HEK293 (cell line): ENCODE data around the gene CCDC136.

ENCODE experiments used
- FEZF1 ChIP-seq: fragments of 450-650 bp; formaldehyde crosslinking; IDR thresholded peaks from 2 replicates; pipeline ENCODE4 v1.5.1; 2016; ENCODE audit warnings: missing biosample characterization, missing genetic modification characterization
- KLF8 ChIP-seq: fragments of 450-650 bp; formaldehyde crosslinking; IDR thresholded peaks from 2 replicates; pipeline ENCODE4 v1.5.1; 2016; ENCODE audit warnings: missing biosample characterization, missing genetic modification characterization
- REPIN1 ChIP-seq: fragments of 450-650 bp; formaldehyde crosslinking; IDR thresholded peaks from 2 replicates; pipeline ENCODE4 v1.5.1; 2017; ENCODE audit warnings: missing biosample characterization, missing genetic modification characterization, low read depth
- SP7 ChIP-seq: fragments of 450-650 bp; formaldehyde crosslinking; IDR thresholded peaks from 2 replicates; pipeline ENCODE4 v1.5.1; 2016; ENCODE audit warnings: missing biosample characterization, missing genetic modification characterization
- YY2 ChIP-seq: fragments of 450-650 bp; formaldehyde crosslinking; IDR thresholded peaks from 2 replicates; pipeline ENCODE4 v1.5.1; 2016; ENCODE audit warnings: missing biosample characterization, missing genetic modification characterization
- ZFP41 ChIP-seq: fragments of 450-650 bp; formaldehyde crosslinking; IDR thresholded peaks from 2 replicates; pipeline ENCODE4 v1.5.1; 2016; ENCODE audit warnings: missing biosample characterization, missing genetic modification characterization, borderline replicate concordance
- ZFP69B ChIP-seq: fragments of 450-650 bp; formaldehyde crosslinking; IDR thresholded peaks from 2 replicates; pipeline ENCODE4 v1.5.1; 2016; ENCODE audit warnings: missing biosample characterization, missing genetic modification characterization
- ZNF133 ChIP-seq: fragments of 450-650 bp; formaldehyde crosslinking; IDR thresholded peaks from 2 replicates; pipeline ENCODE4 v1.5.1; 2016; ENCODE audit warnings: missing biosample characterization, missing genetic modification characterization
- ZNF24 ChIP-seq: fragments of 450-650 bp; formaldehyde crosslinking; IDR thresholded peaks from 2 replicates; pipeline ENCODE4 v1.5.1; 2016; ENCODE audit warnings: missing biosample characterization, missing genetic modification characterization
- ZNF292 ChIP-seq: fragments of 450-650 bp; formaldehyde crosslinking; IDR thresholded peaks from 2 replicates; pipeline ENCODE4 v1.5.1; 2016; ENCODE audit warnings: low read depth, missing biosample characterization, missing genetic modification characterization, borderline replicate concordance
- ZNF324 ChIP-seq: fragments of 450-650 bp; formaldehyde crosslinking; IDR thresholded peaks from 2 replicates; pipeline ENCODE4 v1.5.1; 2016; ENCODE audit warnings: missing biosample characterization, missing genetic modification characterization
- ZNF335 ChIP-seq: fragments of 450-650 bp; formaldehyde crosslinking; conservative IDR thresholded peaks from 2 replicates; pipeline ENCODE4 v1.5.1; 2016; ENCODE audit warnings: missing biosample characterization, missing genetic modification characterization
- ZNF341 ChIP-seq: fragments of 450-650 bp; formaldehyde crosslinking; IDR thresholded peaks from 2 replicates; pipeline ENCODE4; 2016; ENCODE audit warnings: low read depth, missing biosample characterization, missing genetic modification characterization
- ZNF366 ChIP-seq: fragments of 450-650 bp; formaldehyde crosslinking; conservative IDR thresholded peaks from 2 replicates; pipeline ENCODE4 v1.5.1; 2016; ENCODE audit warnings: missing biosample characterization, missing genetic modification characterization
- ZNF426 ChIP-seq: fragments of 450-650 bp; formaldehyde crosslinking; IDR thresholded peaks from 2 replicates; pipeline ENCODE4 v1.5.1; 2017; ENCODE audit warnings: missing biosample characterization, missing genetic modification characterization, mild to moderate bottlenecking, inconsistent platforms, moderate library complexity
- ZNF561 ChIP-seq: fragments of 450-650 bp; IDR thresholded peaks from 2 replicates; pipeline ENCODE4 v1.5.1; 2018; ENCODE audit warnings: missing biosample characterization, missing genetic modification characterization, borderline replicate concordance
- ZNF600 ChIP-seq: fragments of 450-650 bp; formaldehyde crosslinking; IDR thresholded peaks from 2 replicates; pipeline ENCODE4 v1.5.1; 2016; ENCODE audit warnings: missing biosample characterization, missing genetic modification characterization
- ZNF624 ChIP-seq: fragments of 450-650 bp; formaldehyde crosslinking; IDR thresholded peaks from 2 replicates; pipeline ENCODE4 v1.5.1; 2017; ENCODE audit warnings: missing biosample characterization, missing genetic modification characterization
- TF ChIP-seq, protein P1 (sequence below): fragments of 450-650 bp; formaldehyde crosslinking; optimal IDR thresholded peaks from 2 replicates; pipeline ENCODE3; 2016; ENCODE audit warnings: missing biosample characterization, mild to moderate bottlenecking, missing genetic modification characterization
- TF ChIP-seq, protein P2 (sequence below): fragments of 450-650 bp; formaldehyde crosslinking; IDR thresholded peaks from 2 replicates; pipeline ENCODE4 v1.5.1; 2016; ENCODE audit warnings: missing biosample characterization, missing genetic modification characterization
- TF ChIP-seq, protein P3 (sequence below): fragments of 450-650 bp; formaldehyde crosslinking; IDR thresholded peaks from 2 replicates; pipeline ENCODE4 v1.5.1; 2016; ENCODE audit warnings: missing biosample characterization, missing genetic modification characterization
- TF ChIP-seq, protein P4 (sequence below): fragments of 450-650 bp; formaldehyde crosslinking; IDR thresholded peaks from 2 replicates; pipeline ENCODE4 v1.5.1; 2016; ENCODE audit warnings: missing biosample characterization, missing genetic modification characterization
- TF ChIP-seq, protein P5 (sequence below): fragments of 450-650 bp; formaldehyde crosslinking; IDR thresholded peaks from 2 replicates; pipeline ENCODE4 v1.5.1; 2016; ENCODE audit warnings: missing biosample characterization, missing genetic modification characterization
- TF ChIP-seq, protein P6 (sequence below): fragments of 450-650 bp; formaldehyde crosslinking; IDR thresholded peaks from 2 replicates; pipeline ENCODE4 v1.5.1; 2016; ENCODE audit warnings: missing biosample characterization, missing genetic modification characterization
- TF ChIP-seq, protein P7 (sequence below): fragments of 450-650 bp; formaldehyde crosslinking; IDR thresholded peaks from 2 replicates; pipeline ENCODE4 v1.5.1; 2016; ENCODE audit warnings: missing biosample characterization, missing genetic modification characterization
- TF ChIP-seq, protein P8 (sequence below): fragments of 450-650 bp; formaldehyde crosslinking; IDR thresholded peaks from 2 replicates; pipeline ENCODE4 v1.5.1; 2016; ENCODE audit warnings: missing biosample characterization, missing genetic modification characterization

The CCDC136 gene

DNA sequence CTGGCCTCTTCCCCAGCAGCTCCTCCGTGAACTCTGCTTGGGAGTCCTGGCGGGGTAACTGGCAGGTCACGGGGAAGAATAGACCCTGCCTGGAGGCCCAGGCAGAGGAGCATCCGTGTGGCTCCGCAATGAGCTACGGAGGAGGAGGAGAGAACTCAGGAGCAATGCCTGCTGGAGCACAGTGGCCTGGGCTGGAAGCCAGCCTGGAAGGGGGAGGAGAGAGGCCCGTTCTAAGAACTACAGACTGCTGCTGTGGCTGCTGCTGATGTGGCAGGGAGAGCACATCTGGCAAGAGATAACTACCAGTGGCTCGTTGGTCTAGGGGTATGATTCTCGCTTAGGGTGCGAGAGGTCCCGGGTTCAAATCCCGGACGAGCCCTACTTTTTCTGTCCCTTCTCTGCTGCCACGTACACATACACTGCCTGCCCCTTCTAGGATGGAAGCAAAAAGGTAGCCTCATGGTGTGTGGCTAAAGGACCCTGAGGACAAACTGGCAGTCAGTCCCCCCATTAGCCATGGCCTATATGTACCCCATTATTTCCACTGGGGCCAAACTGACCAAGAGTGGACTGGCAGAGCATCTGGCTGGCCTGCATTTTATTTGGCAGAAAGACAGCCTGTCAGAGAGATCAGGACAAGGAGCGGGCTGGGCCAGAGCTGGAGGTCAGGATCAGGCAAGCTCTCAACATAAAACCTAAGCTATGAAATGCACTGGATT lies 8.5 kb upstream of the CCDC136 start (continued):
- peak; percentile 79 for TF ChIP-seq SP7
- peak; percentile 81 for TF ChIP-seq ZNF324
- 0 out of 2 replicates have a peak, but pooled peaks have one; percentile 73 for TF ChIP-seq ZNF561 (tag by site-specific recombination)
- TF ChIP-seq, protein P1, sequence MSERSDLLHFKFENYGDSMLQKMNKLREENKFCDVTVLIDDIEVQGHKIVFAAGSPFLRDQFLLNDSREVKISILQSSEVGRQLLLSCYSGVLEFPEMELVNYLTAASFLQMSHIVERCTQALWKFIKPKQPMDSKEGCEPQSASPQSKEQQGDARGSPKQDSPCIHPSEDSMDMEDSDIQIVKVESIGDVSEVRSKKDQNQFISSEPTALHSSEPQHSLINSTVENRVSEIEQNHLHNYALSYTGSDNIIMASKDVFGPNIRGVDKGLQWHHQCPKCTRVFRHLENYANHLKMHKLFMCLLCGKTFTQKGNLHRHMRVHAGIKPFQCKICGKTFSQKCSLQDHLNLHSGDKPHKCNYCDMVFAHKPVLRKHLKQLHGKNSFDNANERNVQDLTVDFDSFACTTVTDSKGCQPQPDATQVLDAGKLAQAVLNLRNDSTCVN (tag by site-specific recombination) = peak; percentile 24
- TF ChIP-seq, protein P2, sequence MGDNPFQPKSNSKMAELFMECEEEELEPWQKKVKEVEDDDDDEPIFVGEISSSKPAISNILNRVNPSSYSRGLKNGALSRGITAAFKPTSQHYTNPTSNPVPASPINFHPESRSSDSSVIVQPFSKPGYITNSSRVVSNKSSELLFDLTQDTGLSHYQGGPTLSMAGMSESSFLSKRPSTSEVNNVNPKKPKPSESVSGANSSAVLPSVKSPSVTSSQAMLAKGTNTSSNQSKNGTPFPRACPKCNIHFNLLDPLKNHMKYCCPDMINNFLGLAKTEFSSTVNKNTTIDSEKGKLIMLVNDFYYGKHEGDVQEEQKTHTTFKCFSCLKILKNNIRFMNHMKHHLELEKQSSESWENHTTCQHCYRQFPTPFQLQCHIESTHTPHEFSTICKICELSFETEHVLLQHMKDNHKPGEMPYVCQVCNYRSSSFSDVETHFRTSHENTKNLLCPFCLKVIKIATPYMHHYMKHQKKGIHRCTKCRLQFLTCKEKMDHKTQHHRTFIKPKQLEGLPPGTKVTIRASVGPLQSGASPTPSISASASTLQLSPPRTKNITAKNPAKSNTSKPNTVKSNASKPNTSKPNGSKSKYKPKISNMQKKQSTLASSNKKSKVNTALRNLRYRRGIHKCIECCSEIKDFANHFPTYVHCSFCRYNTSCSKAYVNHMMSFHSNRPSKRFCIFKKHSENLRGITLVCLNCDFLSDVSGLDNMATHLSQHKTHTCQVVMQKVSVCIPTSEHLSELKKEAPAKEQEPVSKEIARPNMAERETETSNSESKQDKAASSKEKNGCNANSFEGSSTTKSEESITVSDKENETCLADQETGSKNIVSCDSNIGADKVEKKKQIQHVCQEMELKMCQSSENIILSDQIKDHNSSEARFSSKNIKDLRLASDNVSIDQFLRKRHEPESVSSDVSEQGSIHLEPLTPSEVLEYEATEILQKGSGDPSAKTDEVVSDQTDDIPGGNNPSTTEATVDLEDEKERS (tag by site-specific recombination) = no peak
- no peak for TF ChIP-seq ZNF624 (tag by site-specific recombination)
- TF ChIP-seq, protein P3, sequence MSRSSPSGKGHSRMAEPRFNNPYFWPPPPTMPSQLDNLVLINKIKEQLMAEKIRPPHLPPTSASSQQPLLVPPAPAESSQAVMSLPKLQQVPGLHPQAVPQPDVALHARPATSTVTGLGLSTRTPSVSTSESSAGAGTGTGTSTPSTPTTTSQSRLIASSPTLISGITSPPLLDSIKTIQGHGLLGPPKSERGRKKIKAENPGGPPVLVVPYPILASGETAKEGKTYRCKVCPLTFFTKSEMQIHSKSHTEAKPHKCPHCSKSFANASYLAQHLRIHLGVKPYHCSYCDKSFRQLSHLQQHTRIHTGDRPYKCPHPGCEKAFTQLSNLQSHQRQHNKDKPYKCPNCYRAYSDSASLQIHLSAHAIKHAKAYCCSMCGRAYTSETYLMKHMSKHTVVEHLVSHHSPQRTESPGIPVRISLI = peak; percentile 49; the same call in 1 of the 2 replicates
- TF ChIP-seq YY2 (tag by site-specific recombination) = peak; percentile 68
- no peak for TF ChIP-seq ZNF292 (tag by site-specific recombination)
- 0 out of 2 replicates have a peak, but pooled peaks have one; percentile 9 for TF ChIP-seq ZNF133
- peak; percentile 34; the same call in 1 of the 2 replicates for TF ChIP-seq ZNF366 (tag by site-specific recombination)
- TF ChIP-seq, protein P4, sequence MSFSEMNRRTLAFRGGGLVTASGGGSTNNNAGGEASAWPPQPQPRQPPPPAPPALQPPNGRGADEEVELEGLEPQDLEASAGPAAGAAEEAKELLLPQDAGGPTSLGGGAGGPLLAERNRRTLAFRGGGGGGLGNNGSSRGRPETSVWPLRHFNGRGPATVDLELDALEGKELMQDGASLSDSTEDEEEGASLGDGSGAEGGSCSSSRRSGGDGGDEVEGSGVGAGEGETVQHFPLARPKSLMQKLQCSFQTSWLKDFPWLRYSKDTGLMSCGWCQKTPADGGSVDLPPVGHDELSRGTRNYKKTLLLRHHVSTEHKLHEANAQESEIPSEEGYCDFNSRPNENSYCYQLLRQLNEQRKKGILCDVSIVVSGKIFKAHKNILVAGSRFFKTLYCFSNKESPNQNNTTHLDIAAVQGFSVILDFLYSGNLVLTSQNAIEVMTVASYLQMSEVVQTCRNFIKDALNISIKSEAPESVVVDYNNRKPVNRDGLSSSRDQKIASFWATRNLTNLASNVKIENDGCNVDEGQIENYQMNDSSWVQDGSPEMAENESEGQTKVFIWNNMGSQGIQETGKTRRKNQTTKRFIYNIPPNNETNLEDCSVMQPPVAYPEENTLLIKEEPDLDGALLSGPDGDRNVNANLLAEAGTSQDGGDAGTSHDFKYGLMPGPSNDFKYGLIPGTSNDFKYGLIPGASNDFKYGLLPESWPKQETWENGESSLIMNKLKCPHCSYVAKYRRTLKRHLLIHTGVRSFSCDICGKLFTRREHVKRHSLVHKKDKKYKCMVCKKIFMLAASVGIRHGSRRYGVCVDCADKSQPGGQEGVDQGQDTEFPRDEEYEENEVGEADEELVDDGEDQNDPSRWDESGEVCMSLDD (tag by site-specific recombination) = peak; percentile 92
- TF ChIP-seq ZNF426 (tag by site-specific recombination) = no peak
- TF ChIP-seq KLF8 (tag by site-specific recombination) = peak; percentile 73
- TF ChIP-seq ZNF24 (tag by site-specific recombination) = peak; percentile 64; the same call in 1 of the 2 replicates
- peak; percentile 69; the same call in 1 of the 2 replicates for TF ChIP-seq REPIN1 (tag by site-specific recombination)
- TF ChIP-seq ZNF600 = peak; percentile 83
- TF ChIP-seq, protein P5, sequence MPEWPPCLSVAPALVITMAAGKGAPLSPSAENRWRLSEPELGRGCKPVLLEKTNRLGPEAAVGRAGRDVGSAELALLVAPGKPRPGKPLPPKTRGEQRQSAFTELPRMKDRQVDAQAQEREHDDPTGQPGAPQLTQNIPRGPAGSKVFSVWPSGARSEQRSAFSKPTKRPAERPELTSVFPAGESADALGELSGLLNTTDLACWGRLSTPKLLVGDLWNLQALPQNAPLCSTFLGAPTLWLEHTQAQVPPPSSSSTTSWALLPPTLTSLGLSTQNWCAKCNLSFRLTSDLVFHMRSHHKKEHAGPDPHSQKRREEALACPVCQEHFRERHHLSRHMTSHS (tag by site-specific recombination) = no peak
- TF ChIP-seq ZFP69B (tag by site-specific recombination) = peak; percentile 55; the same call in 1 of the 2 replicates
- TF ChIP-seq, protein P6, sequence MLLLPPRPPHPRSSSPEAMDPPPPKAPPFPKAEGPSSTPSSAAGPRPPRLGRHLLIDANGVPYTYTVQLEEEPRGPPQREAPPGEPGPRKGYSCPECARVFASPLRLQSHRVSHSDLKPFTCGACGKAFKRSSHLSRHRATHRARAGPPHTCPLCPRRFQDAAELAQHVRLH (tag by site-specific recombination) = peak; percentile 55
- TF ChIP-seq ZFP41 (tag by site-specific recombination) = no peak
- TF ChIP-seq, protein P7, sequence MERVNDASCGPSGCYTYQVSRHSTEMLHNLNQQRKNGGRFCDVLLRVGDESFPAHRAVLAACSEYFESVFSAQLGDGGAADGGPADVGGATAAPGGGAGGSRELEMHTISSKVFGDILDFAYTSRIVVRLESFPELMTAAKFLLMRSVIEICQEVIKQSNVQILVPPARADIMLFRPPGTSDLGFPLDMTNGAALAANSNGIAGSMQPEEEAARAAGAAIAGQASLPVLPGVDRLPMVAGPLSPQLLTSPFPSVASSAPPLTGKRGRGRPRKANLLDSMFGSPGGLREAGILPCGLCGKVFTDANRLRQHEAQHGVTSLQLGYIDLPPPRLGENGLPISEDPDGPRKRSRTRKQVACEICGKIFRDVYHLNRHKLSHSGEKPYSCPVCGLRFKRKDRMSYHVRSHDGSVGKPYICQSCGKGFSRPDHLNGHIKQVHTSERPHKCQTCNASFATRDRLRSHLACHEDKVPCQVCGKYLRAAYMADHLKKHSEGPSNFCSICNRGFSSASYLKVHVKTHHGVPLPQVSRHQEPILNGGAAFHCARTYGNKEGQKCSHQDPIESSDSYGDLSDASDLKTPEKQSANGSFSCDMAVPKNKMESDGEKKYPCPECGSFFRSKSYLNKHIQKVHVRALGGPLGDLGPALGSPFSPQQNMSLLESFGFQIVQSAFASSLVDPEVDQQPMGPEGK (tag by site-specific recombination) = peak; percentile 61; the same call in 1 of the 2 replicates
- TF ChIP-seq FEZF1 = 0 out of 2 replicates have a peak, but pooled peaks have one; percentile 11
- TF ChIP-seq ZNF335 (tag by site-specific recombination) = peak; percentile 61
- TF ChIP-seq, protein P8, sequence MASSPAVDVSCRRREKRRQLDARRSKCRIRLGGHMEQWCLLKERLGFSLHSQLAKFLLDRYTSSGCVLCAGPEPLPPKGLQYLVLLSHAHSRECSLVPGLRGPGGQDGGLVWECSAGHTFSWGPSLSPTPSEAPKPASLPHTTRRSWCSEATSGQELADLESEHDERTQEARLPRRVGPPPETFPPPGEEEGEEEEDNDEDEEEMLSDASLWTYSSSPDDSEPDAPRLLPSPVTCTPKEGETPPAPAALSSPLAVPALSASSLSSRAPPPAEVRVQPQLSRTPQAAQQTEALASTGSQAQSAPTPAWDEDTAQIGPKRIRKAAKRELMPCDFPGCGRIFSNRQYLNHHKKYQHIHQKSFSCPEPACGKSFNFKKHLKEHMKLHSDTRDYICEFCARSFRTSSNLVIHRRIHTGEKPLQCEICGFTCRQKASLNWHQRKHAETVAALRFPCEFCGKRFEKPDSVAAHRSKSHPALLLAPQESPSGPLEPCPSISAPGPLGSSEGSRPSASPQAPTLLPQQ (tag by site-specific recombination) = peak; percentile 89
- peak; percentile 46 for TF ChIP-seq ZNF341 (tag by site-specific recombination)
